ENCODE data around the gene PCDHGA1.
"Not testable (repeated sequence)": the region's sequence is repeated elsewhere in the genome, so short reads cannot be mapped to it uniquely, and the experiment has no call there.

GRCh38 chr5:141387557-141388311, 57.4 kb downstream of the PCDHGA1 start, which contains the start of gene PCDHGB4:
- not testable (repeated sequence) for TF ChIP-seq SUZ12 (IDR thresholded peaks at IDR 0.05); SP1 (IDR thresholded peaks at IDR 0.05); HDGF (IDR thresholded peaks at IDR 0.05; ENCODE audit: borderline replicate concordance); TARDBP (IDR thresholded peaks at IDR 0.05); ELF4 (IDR thresholded peaks at IDR 0.05); FOXA1 (IDR thresholded peaks at IDR 0.05); FOXM1 (IDR thresholded peaks at IDR 0.05; ENCODE audit: borderline replicate concordance); ZNF384 (IDR thresholded peaks at IDR 0.05)

Data from HEK293T (cell line).